GM19395 (cell line): ENCODE measurements around the gene STAC3.

Experiments used
- ATAC-seq: cut with Tn5 transposase; IDR thresholded peaks from one replicate; pipeline ENCODE4 v1.9.1; 2021; ENCODE audit warnings: mild to moderate bottlenecking, moderate library complexity; ENCODE audit not compliant: unreplicated experiment

The STAC3 gene

GRCh38 chr12:57236925-57237595 is 13.9 kb downstream of the STAC3 start:
- no peak for ATAC-seq

GRCh38 chr12:57236201-57236924 is 14.6 kb downstream of the STAC3 start:
- no peak for ATAC-seq

DNA sequence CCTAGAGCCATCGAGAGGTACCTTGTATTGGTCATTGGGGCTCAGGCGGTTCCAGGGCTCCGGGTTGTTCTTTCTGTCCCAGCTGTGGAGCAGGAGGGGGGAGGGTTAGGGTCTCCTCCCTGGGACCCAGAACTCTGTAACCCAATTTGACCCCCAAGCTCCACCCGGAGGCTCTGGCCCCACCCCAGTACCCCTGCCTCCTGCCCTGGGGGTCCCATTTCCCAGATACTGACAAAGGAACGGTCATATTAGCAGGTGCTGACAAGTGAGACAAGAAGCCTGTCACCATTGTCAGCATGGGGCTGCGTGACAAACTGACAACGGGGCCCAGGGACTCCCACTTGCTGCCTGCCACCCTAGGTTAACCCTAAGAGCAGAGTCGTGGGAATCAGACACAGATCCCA is 15.3 kb downstream of the STAC3 start:
- ATAC-seq = no peak

GRCh38 chr12:57235017-57235727 is 15.8 kb downstream of the STAC3 start:
- ATAC-seq = no peak

DNA sequence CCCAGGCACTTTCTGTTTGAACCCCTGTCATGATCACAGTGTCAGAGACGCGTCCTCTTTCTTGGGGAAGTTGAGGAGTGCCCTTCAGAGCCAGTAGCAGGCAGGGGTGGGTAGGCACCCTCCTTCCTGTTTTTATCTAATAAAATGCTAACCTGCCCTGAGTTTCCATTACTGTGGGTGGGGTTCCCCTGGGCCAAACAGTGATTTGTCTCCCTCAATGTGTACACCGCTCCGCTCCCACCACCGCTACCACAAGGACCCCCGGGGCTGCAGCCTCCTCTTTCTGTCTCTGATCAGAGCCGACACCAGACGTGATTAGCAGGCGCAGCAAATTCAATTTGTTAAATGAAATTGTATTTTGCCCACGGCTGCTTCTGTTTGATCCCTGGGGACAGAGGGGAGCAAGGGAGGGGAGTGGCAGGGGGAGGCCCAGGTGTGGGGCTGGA is 16.4 kb downstream of the STAC3 start:
- ATAC-seq = no peak

DNA sequence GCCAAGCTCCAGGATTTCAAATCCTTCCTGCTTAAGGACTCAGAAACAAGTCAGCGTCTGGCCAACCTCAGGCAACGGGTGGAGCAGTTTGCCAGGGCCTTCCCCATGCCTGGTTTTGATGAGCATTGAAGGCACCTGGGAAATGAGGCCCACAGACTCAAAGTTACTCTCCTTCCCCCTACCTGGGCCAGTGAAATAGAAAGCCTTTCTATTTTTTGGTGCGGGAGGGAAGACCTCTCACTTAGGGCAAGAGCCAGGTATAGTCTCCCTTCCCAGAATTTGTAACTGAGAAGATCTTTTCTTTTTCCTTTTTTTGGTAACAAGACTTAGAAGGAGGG is 16.8 kb downstream of the STAC3 start:
- ATAC-seq = no peak

DNA sequence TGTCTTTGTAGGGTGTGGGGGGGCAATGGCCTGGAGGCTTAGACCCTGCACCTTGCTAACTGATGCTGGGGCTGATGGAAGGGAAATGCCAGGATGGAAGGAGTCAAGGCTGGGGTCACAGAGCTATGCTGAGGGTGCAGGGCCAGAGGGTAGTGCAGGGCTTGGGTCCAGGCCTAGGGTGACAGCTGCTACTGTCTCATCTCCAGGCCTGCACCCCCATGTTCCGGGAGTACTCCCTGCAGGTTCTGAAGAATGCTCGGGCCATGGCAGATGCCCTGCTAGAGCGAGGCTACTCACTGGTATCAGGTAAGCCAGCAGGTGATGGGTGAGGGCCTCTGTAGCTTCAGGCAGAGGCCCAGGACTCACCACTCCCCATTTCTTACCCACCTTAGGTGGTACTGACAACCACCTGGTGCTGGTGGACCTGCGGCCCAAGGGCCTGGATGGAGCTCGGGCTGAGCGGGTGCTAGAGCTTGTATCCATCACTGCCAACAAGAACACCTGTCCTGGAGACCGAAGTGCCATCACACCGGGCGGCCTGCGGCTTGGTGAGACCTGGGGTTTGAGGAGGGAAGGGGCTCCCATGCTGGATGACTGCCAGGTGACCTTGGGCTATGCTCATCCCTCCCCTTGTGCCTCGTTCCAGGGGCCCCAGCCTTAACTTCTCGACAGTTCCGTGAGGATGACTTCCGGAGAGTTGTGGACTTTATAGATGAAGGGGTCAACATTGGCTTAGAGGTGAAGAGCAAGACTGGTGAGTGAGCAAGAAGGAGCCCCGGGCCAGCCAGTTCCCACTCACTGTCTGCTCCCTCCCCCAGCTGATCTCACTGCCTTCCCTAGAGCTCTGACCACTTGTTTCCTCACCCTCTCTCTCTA is 17.4 kb downstream of the STAC3 start:
- no peak for ATAC-seq

DNA sequence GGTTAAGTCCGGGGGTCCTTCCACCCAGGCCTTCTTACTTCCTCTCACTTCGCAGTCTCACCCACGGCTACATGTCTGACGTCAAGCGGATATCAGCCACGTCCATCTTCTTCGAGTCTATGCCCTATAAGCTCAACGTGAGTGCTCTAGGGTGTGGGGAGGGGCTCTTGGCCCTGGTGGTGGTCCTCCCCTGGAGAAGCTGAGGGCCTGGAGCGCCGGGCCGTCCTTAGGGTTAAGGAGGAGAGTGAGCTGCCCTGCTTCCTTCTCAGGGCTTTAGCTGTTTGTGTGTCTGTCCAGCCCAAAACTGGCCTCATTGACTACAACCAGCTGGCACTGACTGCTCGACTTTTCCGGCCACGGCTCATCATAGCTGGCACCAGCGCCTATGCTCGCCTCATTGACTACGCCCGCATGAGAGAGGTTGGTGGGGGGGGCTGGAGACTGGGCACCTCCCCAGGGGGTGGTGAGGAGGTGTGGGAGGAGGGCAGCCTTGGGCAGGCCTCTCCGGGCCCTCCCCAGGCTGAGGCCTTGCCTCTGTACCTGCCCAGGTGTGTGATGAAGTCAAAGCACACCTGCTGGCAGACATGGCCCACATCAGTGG is 18.7 kb downstream of the STAC3 start:
- ATAC-seq = no peak

GRCh38 chr12:57231276-57232021 is 19.5 kb downstream of the STAC3 start:
- no peak for ATAC-seq

GRCh38 chr12:57230381-57231155 is 20.4 kb downstream of the STAC3 start:
- no peak for ATAC-seq

GRCh38 chr12:57229634-57230380 is 21.2 kb downstream of the STAC3 start, which contains the start of gene SHMT2:
Gene SHMT2, plus strand, starts transcription at chr12:57229711. Its CDS starts 68 bp downstream, at chr12:57229779.
- ATAC-seq = peak; percentile 65

- peak; percentile 17 for ATAC-seq
Observed at GRCh38 chr12:57229046-57229633, 21.8 kb downstream of the STAC3 start.

GRCh38 chr12:57227315-57228115 is 23.5 kb downstream of the STAC3 start:
- no peak for ATAC-seq

GRCh38 chr12:57226588-57227314 is 24.2 kb downstream of the STAC3 start:
- ATAC-seq = no peak

DNA sequence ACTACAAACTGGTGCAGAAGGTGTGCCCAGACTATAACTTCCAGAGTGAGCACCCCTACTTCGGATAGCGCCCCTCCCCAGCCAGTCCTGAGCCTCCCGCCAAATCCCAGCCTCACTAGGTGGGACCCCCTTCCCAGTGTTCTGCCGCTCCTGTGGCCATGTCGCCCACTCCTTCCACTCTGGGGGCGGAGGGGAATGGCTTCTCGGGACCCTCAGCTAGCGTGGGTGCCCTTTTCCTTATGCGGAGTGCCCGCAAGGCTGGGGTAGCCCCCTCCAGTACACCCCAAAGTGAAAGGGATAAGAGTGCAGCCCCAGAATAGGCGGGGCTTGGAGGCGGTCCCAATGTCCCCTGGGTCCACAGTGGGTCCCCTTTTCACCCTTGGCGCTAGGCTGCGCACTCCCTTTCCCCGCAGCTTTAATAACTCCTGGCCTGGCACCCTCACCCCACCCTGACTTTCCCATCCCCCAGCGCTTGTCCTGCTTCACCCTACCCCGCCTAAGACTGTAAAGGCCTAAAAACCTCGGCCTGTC is 25.2 kb downstream of the STAC3 start:
- ATAC-seq = no peak

DNA sequence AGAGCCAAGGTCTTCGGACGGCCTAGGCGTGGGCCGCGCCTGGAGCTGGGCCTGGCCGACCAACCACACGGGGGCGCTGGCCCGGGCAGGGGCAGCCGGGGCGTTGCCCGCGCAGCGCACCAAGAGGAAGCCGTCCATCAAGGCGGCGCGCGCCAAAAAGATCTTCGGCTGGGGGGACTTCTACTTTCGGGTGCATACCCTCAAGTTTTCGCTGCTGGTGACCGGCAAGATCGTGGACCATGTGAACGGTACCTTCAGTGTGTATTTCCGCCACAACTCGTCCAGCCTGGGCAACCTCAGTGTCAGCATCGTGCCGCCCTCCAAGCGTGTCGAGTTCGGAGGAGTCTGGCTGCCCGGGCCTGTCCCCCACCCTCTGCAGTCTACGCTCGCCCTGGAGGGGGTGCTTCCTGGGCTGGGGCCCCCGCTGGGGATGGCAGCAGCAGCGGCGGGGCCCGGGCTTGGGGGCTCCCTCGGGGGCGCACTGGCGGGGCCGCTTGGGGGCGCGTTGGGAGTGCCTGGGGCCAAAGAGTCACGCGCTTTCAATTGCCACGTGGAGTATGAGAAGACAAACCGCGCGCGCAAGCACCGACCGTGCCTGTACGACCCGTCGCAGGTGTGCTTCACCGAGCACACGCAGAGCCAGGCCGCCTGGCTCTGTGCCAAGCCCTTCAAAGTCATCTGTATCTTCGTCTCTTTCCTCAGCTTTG is 25.9 kb downstream of the STAC3 start:
- ATAC-seq = no peak
